Stimulated activated memory B cell treated with anti-CD40 and anti-IgM and Interleukin-4, amounts not matched to agents 10 μg/mL and 1 μg/mL and 100 μg/mL, for 72 hours (primary cell): ENCODE measurements around the gene MAGI2.

ENCODE experiments used
- ATAC-seq: fragments of 150-1000 bp; cut with Tn5 transposase; 2 replicates; pipeline ENCODE4 v1.10.0; 2021
- H3K27ac Mint-ChIP-seq: one replicate; pipeline ENCODE4 v1.8.0; 2022; ENCODE audit warnings: mild to moderate bottlenecking, mixed read lengths
- H3K27me3 Mint-ChIP-seq: one replicate; pipeline ENCODE4 v1.8.0; 2022; ENCODE audit warnings: mixed read lengths
- H3K36me3 Mint-ChIP-seq: one replicate; pipeline ENCODE4 v1.8.0; 2022; ENCODE audit warnings: mixed read lengths
- H3K4me1 Mint-ChIP-seq: one replicate; pipeline ENCODE4 v1.8.0; 2022; ENCODE audit warnings: mixed read lengths
- H3K4me3 Mint-ChIP-seq: one replicate; pipeline ENCODE4 v1.8.0; 2022; ENCODE audit warnings: mild to moderate bottlenecking, moderate library complexity, mixed read lengths
- H3K9me3 Mint-ChIP-seq: one replicate; pipeline ENCODE4 v1.8.0; 2022; ENCODE audit warnings: mixed read lengths

Gene MAGI2

DNA sequence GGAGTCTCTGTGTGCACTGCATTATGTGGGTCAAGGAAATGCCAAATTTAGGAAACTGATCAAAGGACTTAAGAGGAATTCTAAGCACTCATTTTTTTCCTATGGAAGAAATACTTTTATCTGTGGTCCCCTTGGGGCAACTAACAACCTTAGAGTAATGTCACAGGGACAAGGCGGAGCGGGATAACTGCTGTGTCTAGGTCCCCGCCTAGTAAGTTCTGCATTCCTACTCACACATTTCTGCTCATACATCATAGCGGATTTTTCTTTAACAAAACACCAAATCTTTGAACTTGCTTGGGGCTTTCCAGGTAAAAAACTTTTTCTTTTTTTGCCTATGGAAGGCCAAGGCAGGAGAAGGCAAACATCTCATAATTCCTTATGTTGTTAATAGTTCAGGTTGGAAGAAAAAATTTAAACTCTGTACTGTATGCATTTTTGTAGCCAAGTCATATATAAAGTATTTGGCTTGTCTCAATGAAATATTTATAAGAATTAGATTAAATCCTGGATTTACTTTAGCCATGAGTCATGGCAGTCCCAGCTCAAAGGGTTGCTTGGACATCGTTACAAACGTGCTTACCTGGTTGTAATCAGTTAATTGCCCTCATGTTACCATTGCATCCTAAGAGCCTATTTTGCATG lies 1369.9 kb downstream of the MAGI2 start:
- Mint-ChIP-seq H3K4me1 (no peaks in the 10 kb centered on the region), H3K36me3 (no peaks in the 10 kb centered on the region), H3K9me3 (no peaks in the 10 kb centered on the region), H3K27me3 (no peaks in the 10 kb centered on the region), H3K27ac (no peak overlapping the region), H3K4me3 (no peak overlapping the region)
- no peak for ATAC-seq

DNA sequence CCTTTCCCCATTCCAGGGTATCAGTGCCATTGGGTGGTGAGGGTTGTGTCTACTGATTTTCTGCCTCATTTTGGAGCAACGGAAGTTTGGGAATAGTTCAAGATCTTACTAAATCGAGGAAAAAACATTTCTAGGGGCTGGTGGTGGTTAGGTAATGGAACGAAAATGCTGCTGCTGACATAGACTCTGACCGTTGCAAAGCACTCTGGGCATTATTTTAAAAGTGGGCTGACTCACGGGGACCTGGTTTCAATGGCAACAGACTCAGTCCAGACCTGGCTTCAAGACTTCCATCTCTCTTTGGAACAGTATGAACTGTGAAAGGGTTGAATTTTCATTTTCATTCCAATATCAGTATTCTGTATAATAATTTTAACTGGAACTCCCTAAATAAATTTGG lies 1370.9 kb downstream of the MAGI2 start:
- Mint-ChIP-seq H3K9me3 (no peaks in the 10 kb centered on the region), H3K4me3 (no peak overlapping the region)
- ATAC-seq: no peak

DNA sequence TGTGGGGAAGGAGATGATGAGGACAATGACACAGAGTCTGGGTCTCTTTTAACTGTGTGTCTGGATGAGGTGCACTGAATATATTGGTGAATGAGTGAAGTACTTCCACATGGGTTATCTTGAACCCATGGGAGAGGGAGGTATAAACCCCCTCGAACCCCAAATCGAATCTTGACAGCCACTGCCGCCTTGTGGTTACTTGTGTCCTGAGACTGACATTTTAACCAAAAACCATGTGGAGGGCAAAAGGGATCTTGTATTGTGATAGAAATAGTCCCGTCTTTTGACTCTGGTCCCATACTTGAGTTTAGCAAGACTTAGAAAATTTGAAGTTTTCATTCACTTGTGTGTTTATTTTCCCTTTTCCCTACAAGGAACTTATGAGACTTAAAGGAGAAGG lies 1371.6 kb downstream of the MAGI2 start:
- no peak for ATAC-seq
- H3K36me3 Mint-ChIP-seq: no peaks in the 10 kb centered on the region
- H3K9me3 Mint-ChIP-seq: no peaks in the 10 kb centered on the region
- no peaks in the 10 kb centered on the region for H3K27me3 Mint-ChIP-seq
- H3K4me3 Mint-ChIP-seq: no peak overlapping the region
- no peak overlapping the region for H3K27ac Mint-ChIP-seq
- H3K4me1 Mint-ChIP-seq: no peaks in the 10 kb centered on the region

More for the DNA sequence above, 1370.9 kb downstream of the MAGI2 start:
- Mint-ChIP-seq H3K4me1 (no peaks in the 10 kb centered on the region), H3K36me3 (no peaks in the 10 kb centered on the region), H3K27me3 (no peaks in the 10 kb centered on the region), H3K27ac (no peak overlapping the region)

DNA sequence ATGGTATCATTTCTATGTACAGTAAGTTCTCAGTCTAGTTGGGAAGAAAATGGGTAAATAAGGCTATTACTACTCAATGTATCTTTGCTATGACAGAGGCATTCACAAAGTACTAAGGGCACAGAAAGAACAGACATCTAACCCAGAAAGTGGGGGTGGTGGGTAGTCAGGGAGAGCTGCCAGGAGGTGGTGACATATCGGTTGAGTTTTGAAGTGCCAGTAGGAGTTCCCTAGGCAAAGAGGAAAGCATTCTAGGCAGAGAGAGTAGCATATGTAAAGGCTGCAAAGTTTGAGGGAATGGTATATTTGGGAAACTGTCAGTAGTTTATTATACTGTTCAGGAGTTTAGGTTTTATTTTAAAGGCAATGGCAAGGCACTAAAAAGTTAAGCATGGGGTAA lies 1372.1 kb downstream of the MAGI2 start:
- no peaks in the 10 kb centered on the region for H3K27me3 Mint-ChIP-seq
- ATAC-seq: no peak
- no peak overlapping the region for H3K27ac Mint-ChIP-seq
- no peaks in the 10 kb centered on the region for H3K4me1 Mint-ChIP-seq
- no peaks in the 10 kb centered on the region for H3K36me3 Mint-ChIP-seq
- H3K4me3 Mint-ChIP-seq: no peak overlapping the region
- H3K9me3 Mint-ChIP-seq: no peaks in the 10 kb centered on the region

DNA sequence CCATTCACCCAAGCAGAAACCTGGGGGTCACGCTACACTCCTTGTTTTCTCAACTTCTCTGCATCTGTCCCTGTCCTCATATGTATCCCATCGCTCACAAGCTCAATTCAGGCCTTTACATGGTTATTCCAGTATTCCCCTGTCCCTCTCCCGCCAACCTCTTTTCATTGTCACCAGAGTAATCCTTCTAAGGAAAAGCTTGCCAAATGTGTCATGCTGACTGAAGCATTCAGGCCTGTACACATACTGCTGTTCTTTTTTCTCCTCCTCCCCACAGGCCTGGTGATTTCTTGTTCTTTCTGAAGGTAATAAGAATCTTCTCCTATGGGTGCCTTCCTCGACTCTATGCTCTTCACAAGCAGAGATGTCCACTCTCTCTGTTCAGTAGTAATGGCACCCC lies 1372.7 kb downstream of the MAGI2 start:
- H3K4me1 Mint-ChIP-seq: no peaks in the 10 kb centered on the region
- no peaks in the 10 kb centered on the region for H3K9me3 Mint-ChIP-seq
- no peak for ATAC-seq
- no peak overlapping the region for H3K4me3 Mint-ChIP-seq
- no peaks in the 10 kb centered on the region for H3K27me3 Mint-ChIP-seq
- no peaks in the 10 kb centered on the region for H3K36me3 Mint-ChIP-seq
- no peak overlapping the region for H3K27ac Mint-ChIP-seq

DNA sequence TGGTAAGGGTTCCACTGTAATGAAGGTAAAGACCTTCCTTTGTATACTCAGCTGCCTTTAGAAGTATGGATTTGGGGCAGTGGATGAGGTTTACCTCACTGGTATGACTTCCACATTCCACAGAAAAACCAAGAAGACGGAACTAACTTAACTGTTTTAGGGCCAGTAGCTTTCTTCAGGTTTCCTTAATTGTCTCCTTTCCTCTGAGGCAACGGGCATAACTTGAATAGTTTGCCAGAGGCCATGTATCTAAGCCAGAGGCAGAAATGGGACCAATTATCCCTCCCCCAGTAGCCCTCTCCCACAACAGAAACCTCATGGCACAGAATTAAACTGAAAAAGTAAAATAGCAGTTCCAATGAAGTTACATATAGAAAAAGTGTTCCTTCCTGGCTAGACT lies 1373.2 kb downstream of the MAGI2 start:
- ATAC-seq: no peak
- Mint-ChIP-seq H3K9me3 (no peaks in the 10 kb centered on the region), H3K36me3 (no peaks in the 10 kb centered on the region), H3K4me1 (no peaks in the 10 kb centered on the region), H3K27ac (no peak overlapping the region), H3K4me3 (no peak overlapping the region), H3K27me3 (no peaks in the 10 kb centered on the region)

DNA sequence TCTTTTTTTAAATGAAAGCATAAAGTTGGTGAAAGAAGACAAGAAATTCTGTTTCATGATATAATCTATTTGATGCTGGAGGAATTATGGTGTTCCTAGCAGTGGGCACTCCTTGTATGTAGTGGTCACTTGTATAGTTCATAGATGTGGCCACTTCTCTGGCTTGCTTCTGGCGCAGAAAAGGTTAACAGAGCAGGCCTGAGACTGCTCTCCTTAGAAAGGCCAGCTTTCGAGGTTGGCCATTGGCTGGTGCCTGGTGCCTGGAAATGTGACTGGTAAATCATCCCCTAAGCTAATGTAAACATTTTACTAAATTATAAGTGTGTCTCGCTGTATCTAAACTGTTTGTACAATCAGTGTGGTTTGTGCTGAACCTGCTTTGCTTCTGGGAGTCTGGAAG lies 1378.8 kb downstream of the MAGI2 start:
- H3K36me3 Mint-ChIP-seq: no peaks in the 10 kb centered on the region
- no peak overlapping the region for H3K4me3 Mint-ChIP-seq
- H3K27ac Mint-ChIP-seq: no peak overlapping the region
- H3K4me1 Mint-ChIP-seq: no peaks in the 10 kb centered on the region
- no peak for ATAC-seq
- no peaks in the 10 kb centered on the region for H3K9me3 Mint-ChIP-seq
- no peaks in the 10 kb centered on the region for H3K27me3 Mint-ChIP-seq

DNA sequence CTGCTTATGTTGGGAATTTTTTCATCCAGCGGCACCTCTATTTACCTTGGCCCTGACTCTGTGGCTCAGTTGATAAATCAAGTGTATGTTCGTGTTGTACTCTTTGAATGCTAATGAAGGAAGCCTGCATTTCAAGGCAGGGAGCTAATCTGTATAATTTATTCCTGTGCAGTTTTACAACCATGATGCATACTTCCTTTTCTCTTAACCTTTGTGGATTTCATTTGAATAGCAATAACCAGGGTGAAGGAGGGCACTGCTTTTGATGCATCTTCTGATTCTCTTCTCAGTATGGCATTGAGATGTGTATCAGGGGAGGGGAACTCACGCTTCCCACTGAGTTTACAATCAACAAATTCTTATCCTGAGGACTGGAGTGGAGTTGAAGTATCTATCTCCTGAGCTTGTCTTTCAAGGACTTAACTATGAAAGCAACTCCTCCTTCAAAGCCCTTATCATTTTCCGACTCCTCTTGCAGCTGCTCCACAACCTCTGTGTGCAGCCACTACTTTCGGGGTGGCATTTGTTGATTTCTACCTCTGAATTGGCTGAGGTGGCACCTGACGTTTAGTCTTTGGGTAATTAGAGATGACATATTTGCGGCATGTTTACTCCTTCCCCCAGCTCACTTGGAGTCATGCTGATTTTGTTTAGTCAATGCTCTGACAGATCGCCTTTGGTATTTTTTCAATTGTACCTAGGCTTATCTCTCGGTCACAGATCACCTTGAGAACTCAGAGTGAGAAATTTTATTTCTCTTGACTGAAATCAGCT lies 1379.7 kb downstream of the MAGI2 start:
- Mint-ChIP-seq H3K9me3 (no peaks in the 10 kb centered on the region), H3K27ac (no peak overlapping the region), H3K36me3 (no peaks in the 10 kb centered on the region), H3K4me1 (no peaks in the 10 kb centered on the region), H3K27me3 (no peaks in the 10 kb centered on the region), H3K4me3 (no peak overlapping the region)
- ATAC-seq: no peak

DNA sequence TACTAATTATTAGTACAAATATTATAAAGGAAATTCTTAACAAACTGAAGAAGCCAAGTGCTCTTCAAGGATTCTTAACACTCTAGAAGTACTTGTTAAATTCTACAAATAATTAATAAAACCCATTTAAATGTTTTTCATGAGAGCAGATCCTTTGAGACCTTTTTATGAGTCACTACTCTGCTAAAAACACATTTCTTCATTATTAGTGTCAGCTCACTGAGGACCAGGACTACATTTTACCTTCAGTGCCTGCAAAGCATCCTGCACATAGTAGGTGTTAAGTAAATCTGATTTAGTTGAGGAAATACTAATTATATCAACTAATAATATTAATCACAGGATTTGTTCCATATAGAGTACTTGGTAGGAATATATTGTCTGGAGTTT lies 1381.3 kb downstream of the MAGI2 start:
- ATAC-seq: no peak
- H3K36me3 Mint-ChIP-seq: no peaks in the 10 kb centered on the region
- no peak overlapping the region for H3K27ac Mint-ChIP-seq
- no peak overlapping the region for H3K4me3 Mint-ChIP-seq
- H3K27me3 Mint-ChIP-seq: no peaks in the 10 kb centered on the region
- no peaks in the 10 kb centered on the region for H3K9me3 Mint-ChIP-seq
- H3K4me1 Mint-ChIP-seq: no peaks in the 10 kb centered on the region

DNA sequence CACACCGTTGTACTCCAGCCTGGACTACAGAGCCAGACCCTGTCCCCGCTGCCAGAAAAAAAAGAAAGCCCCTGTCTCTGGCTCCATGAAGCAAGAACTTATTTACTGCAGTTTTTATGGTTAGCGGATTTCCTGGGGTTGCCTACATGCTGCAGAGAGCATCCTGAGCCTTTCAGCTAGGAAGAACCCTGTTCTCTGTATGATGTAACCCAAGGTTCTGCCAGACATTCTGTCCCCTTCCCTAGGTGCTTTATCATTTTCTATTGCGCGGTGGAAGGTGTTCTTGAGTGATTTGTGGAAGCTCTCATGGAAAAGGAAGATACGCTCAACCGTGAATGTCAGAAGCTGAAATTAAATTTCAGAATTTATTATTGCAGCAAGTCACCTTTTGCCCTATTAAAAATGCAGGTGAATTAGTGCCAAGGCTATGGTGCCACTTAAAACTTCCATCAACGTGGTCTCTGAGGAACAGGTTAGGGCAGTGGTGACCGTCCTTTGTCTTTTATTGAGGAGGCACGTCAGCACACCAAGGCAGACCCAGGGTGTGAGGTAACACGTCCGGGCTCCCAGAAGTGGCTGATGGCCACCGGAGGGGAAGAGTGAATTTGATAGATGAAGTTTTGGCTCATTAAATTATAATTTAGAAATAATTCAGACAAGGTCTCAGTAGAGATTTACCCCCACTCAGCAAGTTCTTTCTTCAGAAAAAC lies 1381.8 kb downstream of the MAGI2 start:
- H3K4me3 Mint-ChIP-seq: no peak overlapping the region
- H3K9me3 Mint-ChIP-seq: no peaks in the 10 kb centered on the region
- no peak for ATAC-seq
- no peaks in the 10 kb centered on the region for H3K27me3 Mint-ChIP-seq
- no peaks in the 10 kb centered on the region for H3K4me1 Mint-ChIP-seq
- no peak overlapping the region for H3K27ac Mint-ChIP-seq
- no peaks in the 10 kb centered on the region for H3K36me3 Mint-ChIP-seq

DNA sequence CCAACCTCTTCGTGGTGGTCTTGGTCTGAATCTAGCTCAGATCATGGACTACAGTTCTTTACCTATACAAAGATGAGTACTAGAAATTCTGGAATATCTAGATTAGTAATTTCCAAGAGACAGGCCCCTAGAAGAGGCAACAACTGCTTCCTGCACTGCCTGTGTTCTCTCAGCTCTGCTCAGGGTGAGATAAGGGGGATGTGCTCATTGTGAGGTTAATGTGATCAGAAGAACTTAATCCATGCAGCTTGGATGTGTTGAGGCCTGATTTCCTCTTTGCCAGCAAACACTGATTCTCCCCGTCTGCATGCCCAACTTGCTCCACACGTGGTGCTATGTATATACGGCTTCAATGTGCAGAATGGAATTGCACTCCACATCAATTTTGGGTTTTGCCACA lies 1386.9 kb downstream of the MAGI2 start:
- H3K27ac Mint-ChIP-seq: no peak overlapping the region
- H3K27me3 Mint-ChIP-seq: peaks cover 11% of the 10 kb centered on the region
- no peaks in the 10 kb centered on the region for H3K9me3 Mint-ChIP-seq
- no peaks in the 10 kb centered on the region for H3K36me3 Mint-ChIP-seq
- no peak overlapping the region for H3K4me3 Mint-ChIP-seq
- ATAC-seq: no peak
- H3K4me1 Mint-ChIP-seq: no peaks in the 10 kb centered on the region

DNA sequence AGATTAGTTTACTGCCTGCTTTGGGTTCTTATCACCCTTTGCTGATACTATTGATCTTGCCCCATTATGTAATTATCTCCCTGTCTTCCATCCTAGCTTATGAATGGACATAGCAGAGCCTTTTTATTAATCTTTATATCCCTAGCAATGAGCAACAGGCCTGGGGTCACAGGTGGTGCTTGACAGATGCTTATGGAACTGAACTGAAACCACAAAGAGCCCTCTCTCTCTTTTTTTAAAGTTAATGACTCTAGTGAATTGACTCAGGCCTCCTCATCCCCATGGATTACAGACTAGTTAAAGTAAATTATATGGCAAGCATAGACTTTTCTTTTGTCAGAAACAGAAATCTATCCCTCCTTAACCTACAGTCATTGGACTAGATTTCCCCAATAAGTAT lies 1389.7 kb downstream of the MAGI2 start:
- no peak for ATAC-seq
- H3K4me1 Mint-ChIP-seq: peaks cover 6% of the 10 kb centered on the region
- H3K4me3 Mint-ChIP-seq: no peak overlapping the region

DNA sequence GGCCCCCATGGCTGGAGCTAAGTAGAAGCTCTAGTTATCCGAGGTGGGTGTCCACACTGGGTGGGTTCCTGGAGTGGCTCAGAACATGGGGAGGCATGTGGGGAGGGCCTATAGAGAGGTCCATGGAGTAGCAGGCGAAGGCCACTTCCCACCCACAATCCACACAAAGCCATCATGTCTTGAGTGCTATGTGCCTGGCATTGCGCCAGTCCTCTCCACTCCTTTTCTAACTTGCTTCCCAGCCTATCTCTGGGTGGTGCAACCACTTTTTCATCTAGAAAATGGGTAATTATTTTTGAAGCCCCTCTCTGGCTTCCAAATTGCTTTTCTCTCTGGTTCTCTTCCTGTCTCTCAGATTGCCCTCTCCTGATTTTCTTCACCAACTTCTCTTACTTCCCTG lies 1391.3 kb downstream of the MAGI2 start:
- Mint-ChIP-seq H3K27ac (no peak overlapping the region), H3K9me3 (no peaks in the 10 kb centered on the region), H3K36me3 (no peaks in the 10 kb centered on the region), H3K27me3 (peaks cover 46% of the 10 kb centered on the region), H3K4me1 (peaks cover 14% of the 10 kb centered on the region), H3K4me3 (no peak overlapping the region)
- ATAC-seq: peak; percentile 37

More for the DNA sequence above, 1389.7 kb downstream of the MAGI2 start:
- Mint-ChIP-seq H3K36me3 (no peaks in the 10 kb centered on the region), H3K27me3 (peaks cover 40% of the 10 kb centered on the region), H3K9me3 (no peaks in the 10 kb centered on the region), H3K27ac (no peak overlapping the region)

DNA sequence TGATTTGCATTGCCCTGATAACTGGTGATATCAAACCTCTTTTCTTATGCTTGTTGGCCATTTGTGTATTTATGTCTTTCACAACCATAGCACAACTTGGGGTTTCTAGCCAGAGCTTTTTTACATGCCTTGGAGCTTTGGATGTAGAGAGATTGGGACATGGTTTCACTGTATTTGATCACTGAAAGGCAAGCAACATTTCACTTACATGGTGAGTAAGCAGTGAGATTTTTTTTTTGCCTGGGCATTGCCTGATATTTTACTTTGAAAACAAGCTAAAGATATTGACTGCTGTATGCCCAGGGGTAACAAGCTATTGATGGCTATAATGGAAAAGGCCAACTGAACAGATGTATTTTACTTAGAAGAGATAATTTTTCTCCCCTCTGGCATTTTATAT lies 1395.9 kb downstream of the MAGI2 start:
- ATAC-seq: no peak
- H3K36me3 Mint-ChIP-seq: no peaks in the 10 kb centered on the region
- no peak overlapping the region for H3K4me3 Mint-ChIP-seq
- H3K4me1 Mint-ChIP-seq: peaks cover 14% of the 10 kb centered on the region
- H3K9me3 Mint-ChIP-seq: peaks cover 3% of the 10 kb centered on the region
- H3K27me3 Mint-ChIP-seq: peaks cover 39% of the 10 kb centered on the region
- no peak overlapping the region for H3K27ac Mint-ChIP-seq

DNA sequence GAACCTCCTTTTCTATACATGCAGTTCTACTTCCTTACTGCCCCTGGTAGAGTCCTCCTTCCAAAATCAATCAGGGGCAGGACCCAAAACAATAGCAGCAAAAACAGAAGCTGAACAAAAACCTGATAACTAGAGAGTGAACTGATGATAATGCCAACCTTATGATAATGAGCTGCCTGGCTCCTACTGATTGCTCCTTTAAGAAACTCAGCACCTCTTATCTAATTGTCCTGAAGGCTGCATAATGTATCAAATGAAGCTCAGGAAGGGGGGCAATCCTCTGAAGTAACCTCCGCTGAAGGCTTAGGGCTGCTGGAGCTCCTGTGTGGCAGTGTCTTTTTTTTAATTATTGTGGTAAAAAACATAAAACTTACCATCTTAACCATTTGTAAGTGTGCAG lies 1397.9 kb downstream of the MAGI2 start:
- Mint-ChIP-seq H3K9me3 (peaks cover 3% of the 10 kb centered on the region), H3K27ac (no peak overlapping the region), H3K4me3 (no peak overlapping the region), H3K36me3 (no peaks in the 10 kb centered on the region), H3K27me3 (peaks cover 25% of the 10 kb centered on the region), H3K4me1 (peaks cover 14% of the 10 kb centered on the region)
- no peak for ATAC-seq
